CD1c-positive myeloid dendritic cell (primary cell): ENCODE data around the gene PCDHA6.
"Not testable (repeated sequence)": the region's sequence is repeated elsewhere in the genome, so short reads cannot be mapped to it uniquely, and the experiment has no call there.

Experiments
- DNase-seq: peaks from one replicate; pipeline ENCODE4 v3.0.0-alpha.2; 2016; ENCODE audit errors: extremely low spot score

The PCDHA6 gene

DNA sequence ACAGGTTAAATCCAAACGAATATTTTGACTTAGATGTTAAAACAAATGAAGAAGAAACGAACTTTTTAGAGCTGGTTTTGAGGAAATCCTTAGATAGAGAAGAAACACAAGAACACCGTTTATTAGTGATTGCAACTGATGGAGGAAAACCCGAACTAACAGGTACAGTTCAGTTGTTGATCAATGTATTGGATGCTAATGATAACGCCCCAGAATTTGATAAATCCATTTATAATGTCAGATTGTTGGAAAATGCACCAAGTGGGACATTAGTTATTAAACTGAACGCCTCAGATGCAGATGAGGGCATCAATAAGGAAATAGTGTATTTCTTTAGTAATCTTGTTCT is 5.5 kb upstream of the PCDHA6 start:
- no peak for DNase-seq

DNA sequence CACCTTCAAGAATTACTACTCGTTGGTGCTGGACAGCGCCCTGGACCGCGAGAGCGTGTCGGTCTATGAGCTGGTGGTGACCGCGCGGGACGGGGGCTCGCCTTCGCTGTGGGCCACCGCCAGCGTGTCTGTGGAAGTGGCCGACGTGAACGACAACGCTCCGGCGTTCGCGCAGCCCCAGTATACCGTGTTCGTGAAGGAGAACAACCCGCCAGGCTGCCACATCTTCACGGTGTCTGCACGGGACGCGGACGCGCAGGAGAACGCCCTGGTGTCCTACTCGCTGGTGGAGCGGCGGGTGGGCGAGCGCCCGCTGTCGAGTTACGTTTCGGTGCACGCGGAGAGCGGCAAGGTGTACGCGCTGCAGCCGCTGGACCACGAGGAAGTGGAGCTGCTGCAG is 4.8 kb upstream of the PCDHA6 start:
- DNase-seq, result not testable (repeated sequence)

DNA sequence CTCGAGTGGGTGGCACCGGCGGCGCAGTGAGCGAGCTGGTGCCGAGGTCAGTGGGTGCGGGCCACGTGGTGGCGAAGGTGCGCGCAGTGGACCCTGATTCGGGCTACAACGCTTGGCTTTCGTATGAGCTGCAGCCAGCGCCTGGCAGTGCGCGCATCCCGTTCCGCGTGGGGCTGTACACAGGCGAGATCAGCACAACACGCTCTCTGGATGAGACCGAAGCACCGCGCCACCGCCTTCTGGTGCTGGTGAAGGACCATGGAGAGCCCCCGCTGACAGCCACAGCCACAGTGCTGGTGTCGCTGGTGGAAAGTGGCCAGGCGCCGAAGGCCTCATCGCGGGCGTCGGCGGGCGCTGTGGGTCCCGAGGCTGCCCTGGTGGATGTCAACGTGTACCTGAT is 4.3 kb upstream of the PCDHA6 start:
- DNase-seq, result no peak

DNA sequence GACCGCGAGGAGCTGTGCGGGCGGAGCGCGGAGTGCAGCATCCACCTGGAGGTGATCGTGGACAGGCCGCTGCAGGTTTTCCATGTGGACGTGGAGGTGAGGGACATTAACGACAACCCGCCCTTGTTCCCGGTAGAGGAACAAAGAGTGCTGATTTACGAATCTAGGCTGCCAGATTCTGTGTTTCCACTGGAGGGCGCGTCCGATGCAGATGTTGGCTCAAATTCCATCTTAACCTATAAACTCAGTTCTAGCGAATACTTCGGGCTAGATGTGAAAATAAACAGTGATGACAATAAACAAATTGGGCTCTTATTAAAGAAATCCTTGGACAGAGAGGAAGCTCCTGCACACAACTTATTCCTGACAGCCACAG is 590 bp downstream of the PCDHA6 start:
- DNase-seq, result no peak

DNA sequence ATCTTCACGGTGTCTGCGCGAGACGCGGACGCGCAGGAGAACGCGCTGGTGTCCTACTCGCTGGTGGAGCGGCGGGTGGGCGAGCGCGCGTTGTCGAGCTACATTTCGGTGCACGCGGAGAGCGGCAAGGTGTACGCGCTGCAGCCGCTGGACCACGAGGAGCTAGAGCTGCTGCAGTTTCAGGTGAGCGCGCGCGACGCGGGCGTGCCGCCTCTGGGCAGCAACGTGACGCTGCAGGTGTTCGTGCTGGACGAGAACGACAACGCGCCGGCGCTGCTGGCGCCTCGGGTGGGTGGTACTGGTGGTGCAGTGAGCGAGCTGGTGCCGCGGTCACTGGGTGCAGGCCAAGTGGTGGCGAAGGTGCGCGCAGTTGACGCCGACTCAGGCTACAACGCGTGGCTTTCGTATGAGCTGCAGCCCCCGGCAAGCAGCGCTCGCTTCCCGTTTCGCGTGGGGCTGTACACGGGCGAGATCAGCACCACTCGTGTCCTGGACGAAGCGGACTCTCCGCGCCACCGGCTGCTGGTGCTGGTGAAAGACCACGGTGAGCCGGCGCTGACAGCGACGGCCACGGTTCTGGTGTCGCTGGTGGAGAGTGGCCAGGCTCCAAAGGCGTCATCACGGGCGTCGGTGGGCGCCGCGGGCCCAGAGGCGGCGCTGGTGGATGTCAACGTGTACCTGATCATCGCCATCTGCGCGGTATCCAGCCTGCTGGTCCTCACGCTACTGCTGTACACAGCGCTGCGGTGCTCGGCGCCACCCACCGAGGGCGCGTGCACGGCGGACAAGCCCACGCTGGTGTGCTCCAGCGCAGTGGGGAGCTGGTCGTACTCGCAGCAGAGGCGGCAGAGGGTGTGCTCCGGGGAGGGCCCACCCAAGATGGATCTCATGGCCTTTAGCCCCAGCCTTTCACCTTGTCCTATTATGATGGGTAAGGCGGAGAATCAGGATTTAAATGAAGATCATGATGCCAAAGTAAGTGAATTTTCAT is 2.0 kb downstream of the PCDHA6 start:
- DNase-seq, result not testable (repeated sequence)

DNA sequence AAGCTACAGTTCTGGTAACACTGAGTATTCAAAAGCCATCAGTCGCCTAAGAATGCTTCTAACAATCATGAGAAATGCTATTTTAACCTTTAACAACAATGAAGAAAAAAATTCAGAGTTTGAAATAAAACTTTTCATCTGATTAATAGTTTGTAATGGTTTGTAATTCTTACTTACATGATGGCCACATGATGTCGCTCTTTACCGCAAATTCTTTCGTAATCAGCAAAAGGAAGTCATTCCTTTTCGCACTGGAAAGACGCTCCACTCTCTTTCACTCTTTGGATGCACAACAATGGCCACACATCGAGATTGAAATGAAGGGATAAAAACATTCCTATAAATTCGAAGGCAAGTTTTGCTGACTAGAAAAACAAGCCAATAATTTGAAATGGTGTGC is 6.2 kb downstream of the PCDHA6 start, which contains the start of gene PCDHA7:
Gene PCDHA7 (plus strand): TSS at position 277 of the 400 bp plus-strand sequence. CDS start 115 bp downstream, at position 392.
- DNase-seq, result no peak

DNA sequence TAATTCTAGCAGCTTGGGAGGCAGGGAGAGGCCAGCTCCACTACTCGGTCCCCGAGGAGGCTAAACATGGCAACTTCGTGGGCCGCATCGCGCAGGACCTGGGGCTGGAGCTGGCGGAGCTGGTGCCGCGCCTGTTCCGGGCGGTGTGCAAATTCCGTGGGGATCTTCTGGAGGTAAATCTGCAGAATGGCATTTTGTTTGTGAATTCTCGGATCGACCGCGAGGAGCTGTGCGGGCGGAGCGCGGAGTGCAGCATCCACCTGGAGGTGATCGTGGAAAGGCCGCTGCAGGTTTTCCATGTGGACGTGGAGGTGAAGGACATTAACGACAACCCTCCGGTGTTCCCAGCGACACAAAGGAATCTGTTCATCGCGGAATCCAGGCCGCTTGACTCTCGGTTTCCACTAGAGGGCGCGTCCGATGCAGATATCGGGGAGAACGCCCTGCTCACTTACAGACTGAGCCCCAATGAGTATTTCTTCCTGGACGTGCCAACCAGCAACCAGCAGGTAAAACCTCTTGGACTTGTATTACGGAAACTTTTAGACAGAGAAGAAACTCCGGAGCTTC is 6.8 kb downstream of the PCDHA6 start:
- not testable (repeated sequence) for DNase-seq

DNA sequence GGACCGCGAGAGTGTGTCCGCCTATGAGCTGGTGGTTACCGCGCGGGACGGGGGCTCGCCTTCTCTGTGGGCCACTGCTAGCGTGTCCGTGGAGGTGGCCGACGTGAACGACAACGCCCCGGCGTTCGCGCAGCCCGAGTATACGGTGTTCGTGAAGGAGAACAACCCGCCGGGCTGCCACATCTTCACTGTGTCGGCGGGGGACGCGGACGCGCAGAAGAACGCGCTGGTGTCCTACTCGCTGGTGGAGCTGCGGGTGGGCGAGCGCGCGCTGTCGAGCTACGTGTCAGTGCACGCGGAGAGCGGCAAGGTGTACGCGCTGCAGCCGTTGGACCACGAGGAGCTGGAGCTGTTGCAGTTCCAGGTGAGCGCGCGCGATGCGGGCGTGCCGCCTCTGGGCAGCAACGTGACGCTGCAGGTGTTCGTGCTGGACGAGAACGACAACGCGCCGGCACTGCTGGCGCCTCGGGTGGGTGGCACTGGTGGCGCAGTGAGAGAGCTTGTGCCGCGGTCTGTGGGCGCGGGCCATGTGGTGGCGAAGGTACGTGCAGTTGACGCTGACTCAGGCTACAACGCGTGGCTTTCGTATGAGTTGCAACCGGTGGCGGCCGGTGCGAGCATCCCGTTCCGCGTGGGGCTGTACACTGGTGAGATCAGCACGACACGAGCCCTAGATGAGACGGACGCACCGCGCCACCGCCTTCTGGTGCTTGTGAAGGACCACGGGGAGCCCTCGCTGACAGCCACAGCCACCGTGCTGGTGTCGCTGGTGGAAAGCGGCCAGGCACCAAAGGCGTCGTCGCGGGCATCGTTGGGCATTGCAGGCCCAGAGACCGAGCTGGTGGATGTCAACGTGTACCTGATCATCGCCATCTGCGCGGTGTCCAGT is 8.1 kb downstream of the PCDHA6 start:
- no peak for DNase-seq

DNA sequence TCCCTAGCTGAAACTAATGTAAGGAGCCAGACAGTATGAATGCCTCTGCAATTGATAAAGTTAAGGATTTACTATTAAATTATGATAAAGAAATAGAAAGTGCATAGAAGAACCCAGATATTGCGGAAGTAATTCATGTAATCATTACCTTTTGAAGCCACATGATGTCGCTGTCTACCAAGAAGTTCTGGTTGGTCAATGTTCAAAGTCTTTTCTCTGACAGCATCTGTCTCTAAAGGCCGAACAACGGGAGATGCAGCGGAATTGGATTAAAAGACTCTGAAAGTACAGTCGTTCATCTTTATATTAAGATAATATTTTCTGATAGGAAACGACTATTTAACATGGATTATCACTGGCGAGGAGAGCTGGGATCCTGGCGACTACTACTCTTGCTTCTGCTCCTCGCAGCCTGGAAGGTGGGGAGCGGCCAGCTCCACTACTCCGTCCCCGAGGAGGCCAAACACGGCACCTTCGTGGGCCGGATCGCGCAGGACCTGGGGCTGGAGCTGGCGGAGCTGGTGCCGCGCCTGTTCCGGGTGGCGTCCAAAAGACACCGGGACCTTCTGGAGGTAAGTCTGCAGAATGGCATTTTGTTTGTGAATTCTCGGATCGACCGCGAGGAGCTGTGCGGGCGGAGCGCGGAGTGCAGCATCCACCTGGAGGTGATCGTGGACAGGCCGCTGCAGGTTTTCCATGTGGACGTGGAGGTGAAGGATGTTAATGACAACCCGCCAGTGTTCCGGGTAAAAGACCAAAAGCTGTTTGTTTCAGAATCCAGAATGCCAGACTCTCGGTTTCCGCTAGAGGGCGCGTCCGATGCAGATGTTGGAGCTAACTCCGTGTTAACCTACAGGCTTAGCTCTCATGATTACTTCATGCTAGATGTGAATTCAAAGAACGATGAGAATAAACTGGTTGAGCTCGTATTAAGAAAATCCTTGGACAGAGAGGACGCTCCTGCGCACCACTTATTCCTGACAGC is 13.5 kb downstream of the PCDHA6 start, which contains the start of gene PCDHA8:
Gene PCDHA8 (plus strand): TSS at position 210 of the 985 bp plus-strand sequence. CDS start 135 bp downstream, at position 345.
- no peak for DNase-seq

DNA sequence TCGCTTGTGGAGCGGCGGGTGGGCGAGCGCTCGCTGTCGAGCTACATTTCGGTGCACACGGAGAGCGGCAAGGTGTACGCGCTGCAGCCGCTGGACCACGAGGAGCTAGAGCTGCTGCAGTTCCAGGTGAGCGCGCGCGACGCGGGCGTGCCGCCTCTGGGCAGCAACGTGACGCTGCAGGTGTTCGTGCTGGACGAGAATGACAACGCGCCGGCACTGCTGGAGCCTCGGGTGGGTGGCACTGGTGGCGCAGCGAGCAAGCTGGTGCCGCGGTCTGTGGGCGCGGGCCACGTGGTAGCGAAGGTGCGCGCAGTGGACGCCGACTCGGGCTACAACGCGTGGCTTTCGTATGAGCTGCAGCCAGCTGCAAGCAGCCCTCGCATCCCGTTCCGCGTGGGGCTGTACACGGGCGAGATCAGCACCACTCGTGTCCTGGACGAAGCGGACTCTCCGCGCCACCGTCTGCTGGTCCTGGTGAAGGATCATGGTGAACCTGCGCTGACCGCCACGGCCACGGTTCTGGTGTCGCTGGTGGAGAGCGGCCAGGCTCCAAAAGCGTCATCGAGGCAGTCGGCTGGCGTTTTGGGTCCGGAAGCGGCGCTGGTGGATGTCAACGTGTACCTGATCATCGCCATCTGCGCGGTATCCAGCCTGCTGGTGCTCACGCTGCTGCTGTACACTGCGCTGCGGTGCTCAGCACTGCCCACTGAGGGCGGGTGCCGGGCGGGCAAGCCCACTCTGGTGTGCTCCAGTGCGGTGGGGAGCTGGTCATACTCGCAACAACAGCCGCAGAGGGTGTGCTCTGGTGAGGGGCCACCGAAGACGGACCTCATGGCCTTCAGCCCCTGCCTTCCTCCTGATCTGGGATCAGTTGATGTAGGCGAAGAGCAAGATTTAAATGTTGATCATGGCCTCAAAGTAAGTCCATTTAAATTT is 15.3 kb downstream of the PCDHA6 start:
- no peak for DNase-seq

DNA sequence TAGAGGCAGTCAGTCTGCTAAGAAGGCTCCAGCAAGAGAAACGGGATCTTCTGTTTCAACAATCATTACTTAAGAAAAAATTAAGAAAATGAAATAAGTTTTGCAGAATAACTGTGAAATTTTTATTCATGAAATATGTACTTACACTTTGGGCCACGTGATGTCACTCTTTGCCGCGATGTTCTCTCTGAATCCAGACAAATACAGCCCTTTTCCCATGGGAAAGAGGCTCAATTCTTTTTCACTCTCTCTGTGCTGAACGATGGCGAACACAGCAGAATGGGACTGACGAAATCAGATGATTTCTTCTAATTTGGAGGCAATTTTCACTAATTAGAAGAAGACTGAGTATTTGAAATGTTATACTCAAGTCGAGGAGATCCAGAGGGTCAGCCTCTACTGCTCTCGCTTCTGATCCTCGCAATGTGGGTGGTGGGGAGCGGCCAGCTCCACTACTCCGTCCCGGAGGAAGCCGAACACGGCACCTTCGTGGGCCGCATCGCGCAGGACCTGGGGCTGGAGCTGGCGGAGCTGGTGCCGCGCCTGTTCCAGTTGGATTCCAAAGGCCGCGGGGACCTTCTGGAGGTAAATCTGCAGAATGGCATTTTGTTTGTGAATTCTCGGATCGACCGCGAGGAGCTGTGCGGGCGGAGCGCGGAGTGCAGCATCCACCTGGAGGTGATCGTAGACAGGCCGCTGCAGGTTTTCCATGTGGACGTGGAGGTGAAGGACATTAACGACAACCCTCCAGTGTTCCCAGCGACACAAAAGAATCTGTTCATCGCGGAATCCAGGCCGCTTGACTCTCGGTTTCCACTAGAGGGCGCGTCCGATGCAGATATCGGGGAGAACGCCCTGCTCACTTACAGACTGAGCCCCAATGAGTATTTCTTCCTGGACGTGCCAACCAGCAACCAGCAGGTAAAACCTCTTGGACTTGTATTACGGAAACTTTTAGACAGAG is 20.7 kb downstream of the PCDHA6 start, which contains the start of gene PCDHA9:
Gene PCDHA9 (plus strand): TSS at position 244 of the 964 bp plus-strand sequence. CDS start 114 bp downstream, at position 358.
- DNase-seq, result not testable (repeated sequence)

DNA sequence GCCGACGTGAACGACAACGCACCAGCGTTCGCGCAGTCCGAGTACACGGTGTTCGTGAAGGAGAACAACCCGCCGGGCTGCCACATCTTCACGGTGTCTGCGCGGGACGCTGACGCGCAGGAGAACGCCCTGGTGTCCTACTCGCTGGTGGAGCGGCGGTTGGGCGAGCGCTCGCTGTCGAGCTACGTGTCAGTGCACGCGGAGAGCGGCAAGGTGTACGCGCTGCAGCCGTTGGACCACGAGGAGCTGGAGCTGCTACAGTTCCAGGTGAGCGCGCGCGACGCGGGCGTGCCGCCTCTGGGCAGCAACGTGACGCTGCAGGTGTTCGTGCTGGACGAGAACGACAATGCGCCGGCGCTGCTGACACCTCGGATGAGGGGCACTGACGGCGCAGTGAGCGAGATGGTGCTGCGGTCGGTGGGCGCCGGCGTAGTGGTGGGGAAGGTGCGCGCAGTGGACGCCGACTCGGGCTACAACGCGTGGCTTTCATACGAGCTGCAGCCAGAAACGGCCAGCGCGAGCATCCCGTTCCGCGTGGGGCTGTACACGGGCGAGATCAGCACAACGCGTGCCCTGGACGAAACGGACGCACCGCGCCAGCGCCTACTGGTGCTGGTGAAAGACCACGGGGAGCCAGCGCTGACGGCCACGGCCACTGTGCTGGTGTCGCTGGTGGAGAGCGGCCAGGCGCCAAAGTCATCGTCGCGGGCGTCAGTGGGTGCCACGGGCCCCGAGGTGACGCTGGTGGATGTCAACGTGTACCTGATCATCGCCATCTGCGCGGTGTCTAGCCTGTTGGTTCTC is 22.3 kb downstream of the PCDHA6 start:
- DNase-seq, result not testable (repeated sequence)

DNA sequence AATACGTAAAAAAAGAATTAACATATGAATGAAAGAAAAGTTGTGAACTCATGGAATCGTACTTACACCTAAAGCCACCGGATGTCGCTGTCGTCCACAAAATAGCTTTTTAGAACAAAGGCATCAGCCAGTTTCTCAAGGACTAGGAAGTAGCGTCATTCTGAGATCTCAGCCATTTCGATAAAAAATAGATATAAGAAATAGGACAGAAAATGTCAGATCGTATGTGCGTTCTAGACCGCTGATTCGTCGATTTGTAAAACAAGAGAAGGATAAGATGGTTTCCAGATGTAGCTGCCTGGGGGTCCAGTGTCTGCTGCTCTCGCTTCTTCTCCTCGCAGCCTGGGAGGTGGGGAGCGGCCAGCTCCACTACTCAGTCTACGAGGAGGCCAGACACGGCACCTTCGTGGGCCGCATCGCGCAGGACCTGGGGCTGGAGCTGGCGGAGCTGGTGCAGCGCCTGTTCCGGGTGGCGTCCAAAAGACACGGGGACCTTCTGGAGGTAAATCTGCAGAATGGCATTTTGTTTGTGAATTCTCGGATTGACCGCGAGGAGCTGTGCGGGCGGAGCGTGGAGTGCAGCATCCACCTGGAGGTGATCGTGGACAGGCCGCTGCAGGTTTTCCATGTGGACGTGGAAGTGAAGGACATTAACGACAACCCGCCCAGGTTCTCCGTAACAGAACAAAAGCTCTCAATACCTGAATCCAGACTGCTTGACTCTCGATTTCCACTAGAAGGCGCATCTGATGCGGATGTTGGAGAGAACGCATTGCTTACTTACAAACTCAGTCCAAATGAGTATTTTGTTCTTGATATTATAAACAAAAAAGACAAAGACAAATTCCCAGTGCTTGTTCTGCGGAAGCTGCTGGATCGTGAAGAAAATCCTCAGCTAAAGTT is 28.3 kb downstream of the PCDHA6 start, which contains the start of gene PCDHA10:
Gene PCDHA10 (plus strand): TSS at position 126 of the 903 bp plus-strand sequence. CDS start 152 bp downstream, at position 278.
- DNase-seq, result no peak

DNA sequence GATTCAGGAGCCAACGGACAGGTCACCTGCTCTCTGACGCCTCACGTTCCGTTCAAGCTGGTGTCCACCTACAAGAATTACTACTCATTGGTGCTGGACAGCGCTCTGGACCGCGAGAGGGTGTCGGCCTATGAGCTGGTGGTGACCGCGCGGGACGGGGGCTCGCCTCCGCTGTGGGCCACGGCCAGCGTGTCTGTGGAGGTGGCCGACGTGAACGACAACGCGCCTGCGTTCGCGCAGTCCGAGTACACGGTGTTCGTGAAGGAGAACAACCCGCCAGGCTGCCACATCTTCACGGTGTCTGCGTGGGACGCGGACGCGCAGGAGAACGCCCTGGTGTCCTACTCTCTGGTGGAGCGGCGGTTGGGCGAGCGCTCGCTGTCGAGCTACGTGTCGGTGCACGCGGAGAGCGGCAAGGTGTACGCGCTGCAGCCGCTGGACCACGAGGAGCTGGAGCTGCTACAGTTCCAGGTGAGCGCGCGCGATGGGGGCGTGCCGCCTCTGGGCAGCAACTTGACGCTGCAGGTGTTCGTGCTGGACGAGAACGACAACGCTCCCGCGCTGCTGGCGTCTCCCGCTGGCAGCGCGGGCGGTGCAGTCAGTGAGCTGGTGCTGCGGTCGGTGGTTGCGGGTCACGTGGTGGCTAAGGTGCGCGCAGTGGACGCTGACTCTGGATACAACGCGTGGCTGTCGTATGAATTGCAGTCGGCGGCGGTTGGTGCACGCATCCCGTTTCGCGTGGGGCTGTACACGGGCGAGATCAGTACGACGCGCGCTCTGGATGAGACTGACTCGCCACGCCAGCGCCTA is 29.6 kb downstream of the PCDHA6 start:
- DNase-seq, result no peak

DNA sequence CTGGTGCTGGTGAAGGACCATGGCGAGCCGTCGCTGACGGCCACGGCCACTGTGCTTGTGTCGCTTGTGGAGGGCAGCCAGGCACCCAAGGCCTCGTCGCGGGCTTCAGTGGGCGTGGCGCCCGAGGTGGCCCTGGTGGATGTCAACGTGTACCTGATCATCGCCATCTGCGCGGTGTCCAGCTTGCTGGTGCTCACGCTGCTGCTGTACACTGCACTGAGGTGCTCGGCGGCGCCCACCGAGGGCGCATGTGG is 30.2 kb downstream of the PCDHA6 start:
- no peak for DNase-seq
